ENCODE measurements around the gene FAM174C.
A peak's percentile ranks its signal among the peaks of the same experiment; 100 is the strongest.

Gene FAM174C

GRCh38 chr19:1257475-1258162, 17.7 kb upstream of the FAM174C start:
- H3K4me2 ChIP-seq (ENCODE audit: low read length), result no peak overlapping the region
- H3K9me3 ChIP-seq (ENCODE audit: control insufficient read depth, low read length), result no peaks in the 10 kb centered on the region
- H3K27me3 ChIP-seq (ENCODE audit: control insufficient read depth, insufficient read depth, low read length), result no peaks in the 10 kb centered on the region
- no peaks in the 10 kb centered on the region for H3K79me2 ChIP-seq
- TF ChIP-seq, protein P1, sequence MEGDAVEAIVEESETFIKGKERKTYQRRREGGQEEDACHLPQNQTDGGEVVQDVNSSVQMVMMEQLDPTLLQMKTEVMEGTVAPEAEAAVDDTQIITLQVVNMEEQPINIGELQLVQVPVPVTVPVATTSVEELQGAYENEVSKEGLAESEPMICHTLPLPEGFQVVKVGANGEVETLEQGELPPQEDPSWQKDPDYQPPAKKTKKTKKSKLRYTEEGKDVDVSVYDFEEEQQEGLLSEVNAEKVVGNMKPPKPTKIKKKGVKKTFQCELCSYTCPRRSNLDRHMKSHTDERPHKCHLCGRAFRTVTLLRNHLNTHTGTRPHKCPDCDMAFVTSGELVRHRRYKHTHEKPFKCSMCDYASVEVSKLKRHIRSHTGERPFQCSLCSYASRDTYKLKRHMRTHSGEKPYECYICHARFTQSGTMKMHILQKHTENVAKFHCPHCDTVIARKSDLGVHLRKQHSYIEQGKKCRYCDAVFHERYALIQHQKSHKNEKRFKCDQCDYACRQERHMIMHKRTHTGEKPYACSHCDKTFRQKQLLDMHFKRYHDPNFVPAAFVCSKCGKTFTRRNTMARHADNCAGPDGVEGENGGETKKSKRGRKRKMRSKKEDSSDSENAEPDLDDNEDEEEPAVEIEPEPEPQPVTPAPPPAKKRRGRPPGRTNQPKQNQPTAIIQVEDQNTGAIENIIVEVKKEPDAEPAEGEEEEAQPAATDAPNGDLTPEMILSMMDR (IDR thresholded peaks at IDR 0.05), result no peak
- H3K9ac ChIP-seq, result no peak overlapping the region
- H2AFZ ChIP-seq, result no peak overlapping the region
- no peak overlapping the region for H3K27ac ChIP-seq
- H3K4me3 ChIP-seq (ENCODE audit: low read depth, low read length), result no peak overlapping the region
- H3K36me3 ChIP-seq (ENCODE audit: control insufficient read depth, insufficient read depth, low read length), result no peaks in the 10 kb centered on the region
- peaks cover 16% of the 10 kb centered on the region for H3K4me1 ChIP-seq

DNA sequence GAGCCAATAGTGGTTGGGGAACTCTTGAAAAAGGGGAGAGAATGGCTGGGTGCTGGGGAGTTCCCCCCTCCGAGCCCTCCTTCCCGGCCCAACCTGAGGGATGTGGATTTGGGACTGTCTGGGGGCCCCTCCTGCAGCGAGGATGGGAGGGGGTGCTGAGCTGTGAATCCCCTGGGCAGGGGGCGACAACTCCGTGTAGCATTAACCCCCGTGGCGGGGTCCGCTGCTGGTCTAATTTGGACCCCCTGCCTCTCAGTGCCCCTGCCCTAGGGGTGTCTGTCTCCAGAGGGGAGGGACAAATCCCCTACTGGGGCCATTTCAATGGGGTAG, 17.2 kb upstream of the FAM174C start:
- peaks cover 19% of the 10 kb centered on the region for H3K4me1 ChIP-seq
- H3K4me2 ChIP-seq (ENCODE audit: low read length), result no peak overlapping the region
- H3K4me3 ChIP-seq (ENCODE audit: low read depth, low read length), result no peak overlapping the region
- no peaks in the 10 kb centered on the region for H3K9me3 ChIP-seq (ENCODE audit: control insufficient read depth, low read length)
- H3K36me3 ChIP-seq (ENCODE audit: control insufficient read depth, insufficient read depth, low read length), result no peaks in the 10 kb centered on the region
- no peak overlapping the region for H3K9ac ChIP-seq
- no peaks in the 10 kb centered on the region for H3K27me3 ChIP-seq (ENCODE audit: control insufficient read depth, insufficient read depth, low read length)
- no peak overlapping the region for H2AFZ ChIP-seq
- TF ChIP-seq, protein P1 (IDR thresholded peaks at IDR 0.05), result no peak
- H3K79me2 ChIP-seq, result no peaks in the 10 kb centered on the region
- no peak overlapping the region for H3K27ac ChIP-seq

GRCh38 chr19:1258707-1259205, 16.6 kb upstream of the FAM174C start:
- no peaks in the 10 kb centered on the region for H3K27me3 ChIP-seq (ENCODE audit: control insufficient read depth, insufficient read depth, low read length)
- no peak overlapping the region for H2AFZ ChIP-seq
- peak overlapping the region; percentile 22 for H3K4me2 ChIP-seq (ENCODE audit: low read length)
- no peaks in the 10 kb centered on the region for H3K79me2 ChIP-seq
- H3K27ac ChIP-seq, result peak overlapping the region; percentile 84
- TF ChIP-seq, protein P1 (IDR thresholded peaks at IDR 0.05), result no peak
- no peak overlapping the region for H3K4me3 ChIP-seq (ENCODE audit: low read depth, low read length)
- H3K4me1 ChIP-seq, result peaks cover 25% of the 10 kb centered on the region
- no peaks in the 10 kb centered on the region for H3K9me3 ChIP-seq (ENCODE audit: control insufficient read depth, low read length)
- no peak overlapping the region for H3K9ac ChIP-seq
- no peaks in the 10 kb centered on the region for H3K36me3 ChIP-seq (ENCODE audit: control insufficient read depth, insufficient read depth, low read length)

DNA sequence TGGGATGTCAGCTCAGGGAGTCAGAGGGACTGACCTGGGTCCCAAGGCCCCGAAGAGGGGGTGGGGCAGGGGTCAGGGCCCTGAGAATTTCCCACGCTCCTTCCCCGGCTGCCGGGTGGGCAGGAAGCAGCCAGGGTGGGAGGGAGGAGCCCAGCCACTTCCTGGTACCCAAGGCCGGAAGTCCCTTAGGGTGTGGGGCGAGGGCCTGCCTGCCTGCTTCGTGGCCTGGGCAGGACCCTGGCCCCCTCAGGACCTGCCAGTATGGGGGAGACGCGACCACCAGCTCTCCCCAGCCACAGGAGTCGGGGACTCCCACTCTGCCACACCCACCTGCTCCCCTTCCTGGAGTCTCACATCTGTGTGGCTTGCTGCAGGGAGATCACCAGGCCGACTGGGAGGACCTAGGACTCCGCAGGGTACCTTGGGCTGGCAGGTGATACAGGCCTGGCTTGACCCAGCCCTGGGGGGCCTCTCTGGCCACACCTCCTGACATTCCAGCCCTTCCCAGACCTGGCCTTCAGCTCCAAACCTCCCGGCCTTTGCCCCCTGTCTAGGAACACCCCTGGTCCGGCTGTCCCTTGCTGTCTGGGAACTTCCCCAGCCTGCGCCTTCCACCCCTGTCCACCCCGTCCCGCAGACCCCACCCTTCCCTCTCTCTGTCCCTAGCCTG, 16.0 kb upstream of the FAM174C start:
- peak overlapping the region; percentile 22 for H3K4me2 ChIP-seq (ENCODE audit: low read length)
- no peaks in the 10 kb centered on the region for H3K36me3 ChIP-seq (ENCODE audit: control insufficient read depth, insufficient read depth, low read length)
- H3K4me3 ChIP-seq (ENCODE audit: low read depth, low read length), result no peak overlapping the region
- H3K27me3 ChIP-seq (ENCODE audit: control insufficient read depth, insufficient read depth, low read length), result no peaks in the 10 kb centered on the region
- H3K4me1 ChIP-seq, result peaks cover 25% of the 10 kb centered on the region
- H3K9ac ChIP-seq, result no peak overlapping the region
- H3K9me3 ChIP-seq (ENCODE audit: control insufficient read depth, low read length), result no peaks in the 10 kb centered on the region
- peak overlapping the region; percentile 84 for H3K27ac ChIP-seq
- TF ChIP-seq, protein P1 (IDR thresholded peaks at IDR 0.05), result no peak
- H3K79me2 ChIP-seq, result no peaks in the 10 kb centered on the region
- no peak overlapping the region for H2AFZ ChIP-seq
